SK-N-SH treated with all-trans-retinoic acid at 6 μM for 48 hours (cell line): ENCODE results near the gene ZNF471.

ENCODE experiments used
- ZFP3 ChIP-seq: fragments of 250-450 bp; sonication (Bioruptor Pico); IDR thresholded peaks from 2 replicates; pipeline ENCODE4 v1.5.0; 2020; ENCODE audit warnings: mild to moderate bottlenecking, moderate library complexity
- ZNF565 ChIP-seq: fragments of 450-650 bp; formaldehyde crosslinking; conservative IDR thresholded peaks from 2 replicates; pipeline ENCODE4 v1.5.0; 2020; ENCODE audit warnings: low read depth, mild to moderate bottlenecking, moderate library complexity
- ZNF70 ChIP-seq: fragments of 450-650 bp; formaldehyde crosslinking; IDR thresholded peaks from 2 replicates; pipeline ENCODE4 v1.5.0; 2020; ENCODE audit warnings: mild to moderate bottlenecking, moderate library complexity
- TF ChIP-seq, protein P1 (sequence below): fragments of 250-450 bp; sonication (Bioruptor Pico); IDR thresholded peaks from 2 replicates; pipeline ENCODE4 v1.8.0; 2020; ENCODE audit warnings: mild to moderate bottlenecking, moderate library complexity, borderline replicate concordance

DNA sequence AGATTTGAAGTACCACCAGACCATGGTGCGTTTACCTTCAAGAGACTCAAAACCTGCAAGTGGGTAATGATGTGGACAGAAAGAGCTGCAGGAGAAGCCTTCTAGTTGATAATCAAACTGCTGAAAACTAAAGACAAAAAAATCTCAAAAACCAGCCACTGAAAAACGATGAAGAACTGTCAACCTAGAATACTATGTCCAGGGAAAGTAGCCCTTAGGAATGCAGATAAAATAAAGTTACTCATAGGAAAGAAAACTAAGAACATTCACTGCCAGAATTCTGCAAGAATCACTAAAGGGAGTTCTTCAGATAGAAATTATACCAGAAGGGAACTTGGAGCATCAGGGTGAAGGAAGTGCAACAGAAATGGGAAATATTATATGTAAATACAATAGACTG, 64.9 kb downstream of the ZNF471 start:
- TF ChIP-seq ZNF70 (no peak), ZFP3 (no peak), ZNF565 (CRISPR knock-in tag) (no peak)
- TF ChIP-seq, protein P1, sequence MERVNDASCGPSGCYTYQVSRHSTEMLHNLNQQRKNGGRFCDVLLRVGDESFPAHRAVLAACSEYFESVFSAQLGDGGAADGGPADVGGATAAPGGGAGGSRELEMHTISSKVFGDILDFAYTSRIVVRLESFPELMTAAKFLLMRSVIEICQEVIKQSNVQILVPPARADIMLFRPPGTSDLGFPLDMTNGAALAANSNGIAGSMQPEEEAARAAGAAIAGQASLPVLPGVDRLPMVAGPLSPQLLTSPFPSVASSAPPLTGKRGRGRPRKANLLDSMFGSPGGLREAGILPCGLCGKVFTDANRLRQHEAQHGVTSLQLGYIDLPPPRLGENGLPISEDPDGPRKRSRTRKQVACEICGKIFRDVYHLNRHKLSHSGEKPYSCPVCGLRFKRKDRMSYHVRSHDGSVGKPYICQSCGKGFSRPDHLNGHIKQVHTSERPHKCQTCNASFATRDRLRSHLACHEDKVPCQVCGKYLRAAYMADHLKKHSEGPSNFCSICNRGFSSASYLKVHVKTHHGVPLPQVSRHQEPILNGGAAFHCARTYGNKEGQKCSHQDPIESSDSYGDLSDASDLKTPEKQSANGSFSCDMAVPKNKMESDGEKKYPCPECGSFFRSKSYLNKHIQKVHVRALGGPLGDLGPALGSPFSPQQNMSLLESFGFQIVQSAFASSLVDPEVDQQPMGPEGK = no peak
